Epithelial cell of proximal tubule (primary cell): ENCODE measurements around the gene FLT1. TPM values are rescaled to one million over a fixed set of nuclear protein-coding genes. Genes with fewer than 3 reads are reported as not detected.

Experiments
- DNase-seq: peaks from one replicate; pipeline ENCODE4 v3.0.0-alpha.2; 2011; ENCODE audit warnings: low read depth
- H3K4me3 ChIP-seq: 2 replicates; pipeline ENCODE4 v1.5.1; 2011; ENCODE audit warnings: low read depth, mild to moderate bottlenecking, low read length
- CTCF ChIP-seq: conservative IDR thresholded peaks from 2 replicates; pipeline ENCODE4 v1.5.1; 2012; ENCODE audit warnings: low read depth, mild to moderate bottlenecking, low read length
- total RNA-seq: library from RNA; depleted of rRNA; stranded (reverse); fragments of >200 nt; gene quantifications from 2 replicates; pipeline ENCODE4 v1.2.3, GENCODE V29; 2015

Gene FLT1
- total RNA-seq, 1 donor from 2014 or later = 0.17 TPM

DNA sequence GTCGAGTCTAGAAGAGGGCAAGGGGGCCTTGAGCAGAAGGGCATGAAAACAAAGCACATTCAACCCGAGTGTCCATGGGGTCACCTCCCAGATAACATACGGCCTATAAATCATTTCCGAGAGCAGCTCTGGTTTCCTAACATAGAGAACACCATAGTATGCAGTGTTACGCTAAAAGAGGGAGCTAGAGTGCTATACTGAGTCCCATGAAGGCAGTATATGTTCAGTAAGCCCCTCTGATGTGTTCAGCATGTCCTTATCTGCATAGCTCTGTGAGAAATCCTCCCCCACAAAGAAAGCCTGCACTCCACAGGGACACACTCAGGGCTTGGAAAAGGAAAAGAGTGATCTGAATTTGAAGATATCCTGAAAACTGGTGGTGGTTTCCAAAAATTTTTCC, 175.4 kb downstream of the FLT1 start:
- DNase-seq = no peak
- no peak for TF ChIP-seq CTCF
- no peak overlapping the region for H3K4me3 ChIP-seq

DNA sequence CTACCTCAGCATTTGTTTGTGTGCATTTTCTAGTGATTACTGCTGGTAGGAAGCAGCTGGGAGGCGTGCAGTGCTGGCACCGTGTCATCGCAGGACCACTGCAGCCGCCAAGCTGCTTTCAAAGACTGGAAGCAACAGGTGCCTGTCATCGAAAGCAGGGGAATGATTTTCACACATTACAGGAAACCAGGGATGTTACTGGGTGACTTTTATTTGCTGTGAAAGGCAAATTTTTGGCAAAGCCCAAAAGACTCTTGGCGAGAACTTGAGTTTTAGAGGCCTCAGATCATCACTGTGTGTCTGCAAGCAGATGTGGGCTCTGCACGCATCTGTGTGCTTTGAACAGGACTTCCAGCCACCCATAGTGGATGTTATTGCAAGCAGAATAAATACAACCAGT, 176.4 kb downstream of the FLT1 start:
- no peak for DNase-seq
- TF ChIP-seq CTCF = no peak
- no peak overlapping the region for H3K4me3 ChIP-seq

DNA sequence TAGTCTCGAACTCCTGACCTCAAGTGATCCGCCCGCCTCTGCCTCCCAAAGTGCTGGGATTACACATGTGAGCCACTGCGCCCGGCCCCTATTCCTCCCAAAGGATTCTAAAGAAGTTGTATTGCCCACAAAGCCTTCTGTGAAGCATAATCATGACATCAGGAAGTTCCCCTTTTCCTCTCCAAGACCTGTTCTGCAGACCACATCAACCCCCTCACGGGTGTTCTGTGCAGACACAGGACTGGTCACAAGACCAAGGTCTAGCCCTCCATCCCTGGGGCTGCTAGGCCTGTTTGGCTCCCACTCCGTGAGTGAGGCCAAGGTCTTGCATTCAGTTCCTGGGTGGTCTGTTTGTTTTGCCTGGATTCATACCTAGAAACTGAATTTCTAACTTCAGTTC, 178.1 kb downstream of the FLT1 start:
- no peak for TF ChIP-seq CTCF
- DNase-seq = no peak
- no peak overlapping the region for H3K4me3 ChIP-seq

GRCh38 chr13:28316129-28316528, 178.8 kb downstream of the FLT1 start:
- DNase-seq = no peak
- no peak overlapping the region for H3K4me3 ChIP-seq
- no peak for TF ChIP-seq CTCF

DNA sequence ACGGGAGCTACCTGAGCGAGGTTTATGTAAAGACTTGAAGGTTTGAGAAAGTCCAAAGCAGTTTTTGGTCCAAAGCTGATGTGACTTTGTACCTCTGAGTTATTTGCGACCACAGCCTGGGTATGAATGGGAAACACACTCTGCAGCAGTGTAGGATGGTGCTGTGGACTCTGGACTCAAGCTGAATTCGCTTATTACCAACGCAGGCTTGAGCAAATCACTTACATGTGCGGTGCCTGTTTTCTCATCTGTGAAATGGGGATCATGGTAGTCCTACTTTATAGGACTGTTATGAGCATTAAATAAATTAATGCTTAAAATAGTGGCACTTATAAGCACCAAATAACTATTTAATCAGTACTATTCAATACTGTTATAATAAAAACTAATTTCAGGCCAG, 180.0 kb downstream of the FLT1 start:
- H3K4me3 ChIP-seq = no peak overlapping the region
- no peak for DNase-seq
- TF ChIP-seq CTCF = no peak

GRCh38 chr13:28313579-28313978, 181.3 kb downstream of the FLT1 start:
- TF ChIP-seq CTCF = peak; percentile 34
- DNase-seq = no peak
- no peak overlapping the region for H3K4me3 ChIP-seq

- no peak for TF ChIP-seq CTCF
- H3K4me3 ChIP-seq = no peak overlapping the region
- DNase-seq = no peak
Measured at GRCh38 chr13:28306325-28306724, 188.6 kb downstream of the FLT1 start.
